Hepatocyte (in vitro differentiated cells): ENCODE data around the gene ALDH2.

Source experiments
- CTCF ChIP-seq: fragments of 200-600 bp; sonication (generic); IDR thresholded peaks from 2 replicates; pipeline ENCODE4 v1.5.1; 2016; ENCODE audit warnings: antibody characterized with exemption, mild to moderate bottlenecking; ENCODE audit not compliant: poor library complexity
- EZH2 ChIP-seq: fragments of 200-600 bp; sonication (generic); IDR thresholded peaks from 2 replicates; pipeline ENCODE4 v1.6.1; 2016; ENCODE audit warnings: antibody characterized with exemption, mild to moderate bottlenecking, borderline replicate concordance

- TF ChIP-seq CTCF, result no peak
- TF ChIP-seq EZH2, result no peak
Observed at GRCh38 chr12:111748151-111748672, 18.5 kb upstream of the ALDH2 start.
